ENCODE measurements around the gene IFIT2. TPM values are rescaled to one million over a fixed set of nuclear protein-coding genes. Genes with fewer than 3 reads are reported as not detected.

Gene IFIT2
- total RNA-seq, 6 experiments from 2014 or later: 4.7 to 12.4 (median 9.8) TPM

GRCh38 chr10:89295597-89295996 is 6.2 kb upstream of the IFIT2 start:
- H3K4me1 ChIP-seq: peaks cover 0 to 18% (median 2%) of the 10 kb centered on the region in 4 donors
- H3K4me3 ChIP-seq: no peak overlapping the region
- no peaks in the 10 kb centered on the region for H3K9me3 ChIP-seq
- no peak for DNase-seq
- whole genome bisulfite sequencing (ENCODE audit: insufficient coverage, low coverage, low lambda C conversion rate, missing lambda C conversion rate): 9% methylated on average over 1 of the region's 1 CpG
- intact Hi-C loops (cut with DNase I): no loop called here
- ATAC-seq: peak; percentile 59 to 82 (median 66)
- TF ChIP-seq CTCF (IDR thresholded peaks at IDR 0.05) (no peak), POLR2A (IDR thresholded peaks at IDR 0.05) (no peak)
- H3K36me3 ChIP-seq: no peaks in the 10 kb centered on the region
- peak overlapping the region; percentile 58 to 78 (median 71) for H3K27ac ChIP-seq
- no peaks in the 10 kb centered on the region for H3K27me3 ChIP-seq

GRCh38 chr10:89296220-89296648 is 5.6 kb upstream of the IFIT2 start:
- H3K27ac ChIP-seq: peak overlapping the region; percentile 58 to 78 (median 71)
- intact Hi-C loops (cut with DNase I): no loop called here
- no peaks in the 10 kb centered on the region for H3K9me3 ChIP-seq
- peaks cover 0 to 23% (median 2%) of the 10 kb centered on the region in 4 donors for H3K4me1 ChIP-seq
- H3K4me3 ChIP-seq: no peak overlapping the region
- 12% methylated on average over 5 of the region's 5 CpGs for WGBS (ENCODE audit: insufficient coverage, low coverage, low lambda C conversion rate, missing lambda C conversion rate)
- H3K27me3 ChIP-seq: no peaks in the 10 kb centered on the region
- TF ChIP-seq CTCF (IDR thresholded peaks at IDR 0.05): no peak
- no peak for TF ChIP-seq POLR2A (IDR thresholded peaks at IDR 0.05)
- H3K36me3 ChIP-seq: no peaks in the 10 kb centered on the region
- peak in 1 of 3 donors; percentile 53 for DNase-seq
- peak; percentile 61 to 78 (median 65) for ATAC-seq

- DNase-seq (no peak), ATAC-seq (no peak)
- Histone ChIP-seq H3K36me3 (no peaks in the 10 kb centered on the region), H3K4me3 (no peak overlapping the region), H3K27ac (no peak overlapping the region), H3K9me3 (no peaks in the 10 kb centered on the region), H3K4me1 (peaks cover 0 to 25% (median 2%) of the 10 kb centered on the region in 4 donors), H3K27me3 (no peaks in the 10 kb centered on the region)
- 100% methylated on average over 1 of the region's 4 CpGs for WGBS (ENCODE audit: insufficient coverage, low coverage, low lambda C conversion rate, missing lambda C conversion rate)
- TF ChIP-seq CTCF (IDR thresholded peaks at IDR 0.05) (no peak), POLR2A (IDR thresholded peaks at IDR 0.05) (no peak)
- intact Hi-C loops (cut with DNase I): no loop called here
Observed at GRCh38 chr10:89297356-89297755, 4.5 kb upstream of the IFIT2 start.

GRCh38 chr10:89297791-89298190 is 4.1 kb upstream of the IFIT2 start:
- no peak overlapping the region for H3K27ac ChIP-seq
- intact Hi-C loops (cut with DNase I): no loop called here
- H3K4me1 ChIP-seq: peaks cover 0 to 30% (median 2%) of the 10 kb centered on the region in 4 donors
- H3K9me3 ChIP-seq: no peaks in the 10 kb centered on the region
- no peaks in the 10 kb centered on the region for H3K27me3 ChIP-seq
- ATAC-seq: no peak
- H3K36me3 ChIP-seq: no peaks in the 10 kb centered on the region
- no peak for TF ChIP-seq CTCF (IDR thresholded peaks at IDR 0.05)
- TF ChIP-seq POLR2A (IDR thresholded peaks at IDR 0.05): no peak
- no peak overlapping the region for H3K4me3 ChIP-seq
- DNase-seq: no peak
- 80% methylated on average over 1 of the region's 5 CpGs for WGBS (ENCODE audit: insufficient coverage, low coverage, low lambda C conversion rate, missing lambda C conversion rate)

GRCh38 chr10:89299031-89299430 is 2.8 kb upstream of the IFIT2 start:
- ATAC-seq: no peak
- peaks cover 0 to 39% (median 9%) of the 10 kb centered on the region in 4 donors for H3K4me1 ChIP-seq

More at GRCh38 chr10:89299031-89299430, 2.8 kb upstream of the IFIT2 start:
- TF ChIP-seq POLR2A (IDR thresholded peaks at IDR 0.05) (no peak), CTCF (IDR thresholded peaks at IDR 0.05) (no peak)
- 78% methylated on average over 4 of the region's 4 CpGs for WGBS (ENCODE audit: insufficient coverage, low coverage, low lambda C conversion rate, missing lambda C conversion rate)
- Histone ChIP-seq H3K27ac (no peak overlapping the region), H3K4me3 (no peak overlapping the region), H3K27me3 (no peaks in the 10 kb centered on the region), H3K36me3 (no peaks in the 10 kb centered on the region), H3K9me3 (no peaks in the 10 kb centered on the region)
- intact Hi-C loops (cut with DNase I): no loop called here
- DNase-seq: no peak

Data from right lobe of liver (tissue), 6 donors.